IMR-90 (cell line): ENCODE data around the gene HNRNPAB. TPM values are rescaled to one million over a fixed set of nuclear protein-coding genes. Genes with fewer than 3 reads are reported as not detected.

Source experiments
- ATAC-seq: fragments of 200-7000 bp; cut with Tn5 transposase; 2 replicates; pipeline ENCODE4 v1.9.1; 2020; ENCODE audit warnings: low read depth, mild to moderate bottlenecking, moderate library complexity
- BruUV-seq: library from RNA; stranded (reverse); fragments of 400-500 nt; replicated peaks from 2 replicates; lab custom pipeline; 2021; lab: Mats Ljungman, UMichigan
- CTCF ChIA-PET: fragments of 300-600 bp; formaldehyde crosslinking; extraction: SDS; loops from one replicate; lab custom pipeline; 2021; ENCODE audit warnings: antibody characterized with exemption; lab: Yijun Ruan, JAX
- POLR2A ChIA-PET: fragments of 300-600 bp; sonication (Branson Sonifier 250); formaldehyde crosslinking; loops from one replicate; lab custom pipeline; 2022; ENCODE audit warnings: antibody characterized with exemption; ENCODE audit not compliant: unreplicated experiment; lab: Charles Lee
- DNase-seq: peaks from one replicate; pipeline ENCODE4 v3.0.0; 2013
- H2AFZ ChIP-seq: replicated peaks from 2 replicates; pipeline ENCODE3; 2013; ENCODE audit warnings: low read length, mild to moderate bottlenecking; ENCODE audit not compliant: poor library complexity
- H2AK5ac ChIP-seq: 2 replicates; pipeline ENCODE4 v1.6.1; 2013; ENCODE audit warnings: low read depth, low read length, inconsistent platforms
- H2AK9ac ChIP-seq: replicated peaks from 2 replicates; pipeline ENCODE3; 2013; ENCODE audit warnings: mild to moderate bottlenecking, low read depth, low read length, moderate library complexity; ENCODE audit not compliant: poor library complexity
- H2BK120ac ChIP-seq: 2 replicates; pipeline ENCODE4 v1.6.1; 2013; ENCODE audit warnings: low read depth, low read length, inconsistent platforms
- H2BK15ac ChIP-seq: 3 replicates; pipeline ENCODE4 v1.6.1; 2013; ENCODE audit warnings: low read depth, low read length, inconsistent platforms
- H2BK20ac ChIP-seq: 2 replicates; pipeline ENCODE4 v1.6.1; 2013; ENCODE audit warnings: low read depth, mild to moderate bottlenecking, inconsistent platforms, low read length, moderate library complexity
- H2BK5ac ChIP-seq: 2 replicates; pipeline ENCODE4 v1.6.1; 2013; ENCODE audit warnings: mild to moderate bottlenecking, low read depth, low read length, inconsistent platforms; ENCODE audit not compliant: poor library complexity, severe bottlenecking
- H3K14ac ChIP-seq: replicated peaks from 2 replicates; pipeline ENCODE4 v1.6.1; 2013; ENCODE audit warnings: low read depth, low read length, inconsistent platforms
- H3K18ac ChIP-seq: 2 replicates; pipeline ENCODE4 v1.6.1; 2013; ENCODE audit warnings: low read depth, low read length, control low read depth
- H3K23ac ChIP-seq: 2 replicates; pipeline ENCODE4 v1.6.1; 2013; ENCODE audit warnings: low read depth, low read length, inconsistent platforms
- H3K27ac ChIP-seq: 2 replicates; pipeline ENCODE4 v1.5.1; 2013; ENCODE audit warnings: mild to moderate bottlenecking, control low read depth, low read length; ENCODE audit not compliant: insufficient read depth
- H3K27me3 ChIP-seq: 2 replicates; pipeline ENCODE4 v1.6.1; 2013; ENCODE audit warnings: low read length; ENCODE audit not compliant: control insufficient read depth, insufficient read depth
- H3K36me3 ChIP-seq: 2 replicates; pipeline ENCODE4 v1.6.1; 2013; ENCODE audit warnings: low read length, mixed read lengths; ENCODE audit not compliant: control insufficient read depth, insufficient read depth
- H3K4ac ChIP-seq: 2 replicates; pipeline ENCODE4 v1.6.1; 2013; ENCODE audit warnings: low read depth, low read length, inconsistent platforms
- H3K4me1 ChIP-seq: 2 replicates; pipeline ENCODE4 v1.6.1; 2013; ENCODE audit warnings: low read length, mixed read lengths; ENCODE audit not compliant: control insufficient read depth, insufficient read depth
- H3K4me2 ChIP-seq: 2 replicates; pipeline ENCODE4 v1.6.1; 2013; ENCODE audit warnings: low read depth, mild to moderate bottlenecking, control low read depth, low read length, moderate library complexity
- H3K4me3 ChIP-seq: 2 replicates; pipeline ENCODE4 v1.5.1; 2013; ENCODE audit warnings: low read depth, mild to moderate bottlenecking, control low read depth, low read length, moderate library complexity; ENCODE audit not compliant: insufficient read depth
- H3K56ac ChIP-seq: 2 replicates; pipeline ENCODE4 v1.6.1; 2013; ENCODE audit warnings: low read length, inconsistent platforms; ENCODE audit not compliant: insufficient read depth; ENCODE audit errors: extremely low read depth
- H3K79me1 ChIP-seq, 2 experiments: 2 replicates each; pipeline ENCODE4 v1.6.1; 2013; ENCODE audit warnings: low read length in 2 of 2, inconsistent platforms in 1 of 2, low read depth in 1 of 2
- H3K9ac ChIP-seq: 2 replicates; pipeline ENCODE4 v1.6.1; 2013; ENCODE audit warnings: low read depth, low read length, control low read depth
- H3K9me1 ChIP-seq: 2 replicates; pipeline ENCODE4 v1.6.1; 2013; ENCODE audit warnings: low read length, inconsistent platforms; ENCODE audit not compliant: insufficient read depth
- H3K9me3 ChIP-seq: 2 replicates; pipeline ENCODE4 v1.6.1; 2013; ENCODE audit warnings: low read length; ENCODE audit not compliant: control insufficient read depth, insufficient read depth
- H4K20me1 ChIP-seq: 2 replicates; pipeline ENCODE4 v1.6.1; 2013; ENCODE audit warnings: low read length, inconsistent platforms; ENCODE audit not compliant: insufficient read depth
- H4K5ac ChIP-seq: 2 replicates; pipeline ENCODE4 v1.6.1; 2013; ENCODE audit warnings: mild to moderate bottlenecking, low read depth, low read length, control low read depth
- H4K8ac ChIP-seq, 2 experiments: 2 replicates each; pipeline ENCODE4 v1.6.1; 2013; ENCODE audit warnings: low read depth in 2 of 2, low read length in 2 of 2, control low read depth in 1 of 2, inconsistent platforms in 1 of 2
- H4K91ac ChIP-seq: 2 replicates; pipeline ENCODE4 v1.6.1; 2013; ENCODE audit warnings: low read depth, low read length, inconsistent platforms; ENCODE audit not compliant: insufficient read depth
- MAZ ChIP-seq: IDR thresholded peaks from 2 replicates; pipeline ENCODE4 v1.6.1; 2012; ENCODE audit warnings: low read depth, mild to moderate bottlenecking, low read length, improper control_type of control experiment, moderate library complexity, borderline replicate concordance
- POLR2A ChIP-seq: IDR thresholded peaks from 2 replicates; pipeline ENCODE4 v1.6.1; 2012; ENCODE audit warnings: mild to moderate bottlenecking, low read depth, low read length
- RAD21 ChIP-seq: IDR thresholded peaks from 2 replicates; pipeline ENCODE4 v1.6.1; 2012; ENCODE audit warnings: low read length, improper control_type of control experiment
- RFX5 ChIP-seq: IDR thresholded peaks from 2 replicates; pipeline ENCODE4 v1.8.0; 2012; ENCODE audit warnings: low read depth, mild to moderate bottlenecking, low read length, moderate library complexity
- SMC3 ChIP-seq: fragments of 150-350 bp; IDR thresholded peaks from 2 replicates; pipeline ENCODE4 v1.6.1; 2016; ENCODE audit warnings: low read depth, mild to moderate bottlenecking, antibody characterized with exemption, low read length, moderate library complexity
- WGBS, 2 experiments: methylation state at CpG; one replicate each; pipeline versions ENCODE4 v1.1.5 to v1.1.7; 2013; ENCODE audit warnings: missing lambda C conversion rate in 2 of 2; ENCODE audit not compliant: insufficient read length in 1 of 2; ENCODE audit errors: extremely low coverage in 2 of 2; 5-methylcytosine and 5-hydroxymethylcytosine counted together
- dilution Hi-C: fragments of 300-500 bp; cut with HindIII; formaldehyde crosslinking; loops from one replicate; pipeline ENCODE4 v1.14.3; 2018; ENCODE audit warnings: low sequenced_read_pairs; ENCODE audit not compliant: unreplicated experiment
- in situ Hi-C: fragments of 300-500 bp; cut with MboI; formaldehyde crosslinking; loops from 3 replicates; pipeline ENCODE4 v1.14.3; 2019; ENCODE audit warnings: low sequenced_read_pairs, inconsistent platforms, mixed read lengths
- intact Hi-C: fragments of 100-400 bp; cut with micrococcal nuclease; formaldehyde crosslinking; loops from 2 replicates; pipeline ENCODE4 v1.10.0; 2022
- polyA plus RNA-seq, 3 experiments: library from polyadenylated mRNA; depleted of rRNA; stranded (reverse); fragments of >200 nt; gene quantifications; 2 replicates each; pipeline ENCODE4 v1.2.3, GENCODE V29; 2012; ENCODE audit warnings: low replicate concordance in 1 of 3
- total RNA-seq: library from RNA; depleted of rRNA; stranded (reverse); fragments of >200 nt; gene quantifications from 2 replicates; pipeline ENCODE4 v1.2.3, GENCODE V29; 2012

Gene HNRNPAB
- total and polyA plus RNA-seq, 2 of the 4 experiments (the other 2 are of a cell fraction): 32.1 to 128 TPM

- Histone ChIP-seq H4K91ac (no peak overlapping the region), H3K4me1 (peaks cover 7% of the 10 kb centered on the region), H3K14ac (no peak overlapping the region), H3K9me1 (peaks cover 6% of the 10 kb centered on the region; the same call in 1 of the 2 replicates), H3K4me3 (no peak overlapping the region), H3K9me3 (no peaks in the 10 kb centered on the region), H3K4me2 (no peak overlapping the region; the same call in 1 of the 2 replicates), H4K8ac (no peak overlapping the region), H2AFZ (peak overlapping the region; percentile 67), H2BK5ac (no peak overlapping the region), H3K23ac (no peak overlapping the region), H3K56ac (no peak overlapping the region), H2AK9ac (peak overlapping the region; percentile 5), H3K9ac (no peak overlapping the region), H2BK20ac (no peak overlapping the region), H2BK120ac (no peak overlapping the region), H2BK15ac (no peak overlapping the region), H4K20me1 (peaks cover 12% of the 10 kb centered on the region), H3K27me3 (peaks cover under 1% of the 10 kb centered on the region; the same call in 1 of the 2 replicates), H3K36me3 (peaks cover 5% of the 10 kb centered on the region), H3K79me1 (peaks cover 0 to 17% of the 10 kb centered on the region in 2 experiments; a peak in 2 of 4 replicates), H3K18ac (no peak overlapping the region), H2AK5ac (no peak overlapping the region), H3K27ac (no peak overlapping the region), H4K5ac (no peak overlapping the region), H3K4ac (no peak overlapping the region)
- BruUV-seq: no TSS peak
- DNase-seq: peak; percentile 57
- dilution Hi-C loops (no loop called here), intact Hi-C loops (no loop called here), in situ Hi-C loops (no loop called here)
- ChIA-PET CTCF (no interaction called here), POLR2A (no interaction called here)
- TF ChIP-seq RFX5: no peak
- no peak for TF ChIP-seq MAZ
- no peak for TF ChIP-seq SMC3
- no peak for TF ChIP-seq RAD21
- no peak for TF ChIP-seq POLR2A
- WGBS, 2 experiments: 80% methylated on average over 3 of the region's 14 CpGs; no CpG with 5 or more reads in 1 of the 2 experiments
- no peak for ATAC-seq
Observed at GRCh38 chr5:178201221-178201926, 3.0 kb upstream of the HNRNPAB start.
